Large intestine (tissue), 3 donors: Measurements from ENCODE around the gene TRIM65. TPM values are rescaled to one million over a fixed set of nuclear protein-coding genes. Genes with fewer than 3 reads are reported as not detected.
A peak's percentile ranks its signal among the peaks of the same experiment; 100 is the strongest.

ENCODE experiments used
- DNase-seq, 2 donors: peaks; one replicate each; pipeline versions ENCODE4 v3.0.0 to v3.0.0-alpha.2; 2013
- H3K27ac ChIP-seq: one replicate; pipeline ENCODE4 v1.5.1; 2013; ENCODE audit warnings: low read length
- H3K27me3 ChIP-seq: 2 replicates; pipeline ENCODE4 v1.6.1; 2013; ENCODE audit warnings: low read length; ENCODE audit not compliant: control insufficient read depth, insufficient read depth
- H3K36me3 ChIP-seq: 2 replicates; pipeline ENCODE4 v1.6.1; 2013; ENCODE audit warnings: low read length; ENCODE audit not compliant: control insufficient read depth, insufficient read depth
- H3K4me1 ChIP-seq: one replicate; pipeline ENCODE4 v1.6.1; 2013; ENCODE audit warnings: low read length; ENCODE audit not compliant: control insufficient read depth, insufficient read depth
- H3K4me3 ChIP-seq: one replicate; pipeline ENCODE4 v1.5.1; 2013; ENCODE audit warnings: low read length
- H3K9me3 ChIP-seq: one replicate; pipeline ENCODE4 v1.6.1; 2013; ENCODE audit warnings: mild to moderate bottlenecking, low read depth, low read length, moderate library complexity; ENCODE audit not compliant: control insufficient read depth
- WGBS: methylation state at CpG from one replicate; pipeline ENCODE4 v1.1.5; 2013; ENCODE audit warnings: low lambda C conversion rate; ENCODE audit not compliant: insufficient coverage; 5-methylcytosine and 5-hydroxymethylcytosine counted together
- polyA plus RNA-seq: library from polyadenylated mRNA; unstranded; fragments of 120-200 nt; gene quantifications from one replicate; pipeline ENCODE4 v1.2.1, GENCODE V29; 2013

Gene TRIM65
- polyA plus RNA-seq, 1 donor = 18.7 TPM

GRCh38 chr17:75931062-75931461, 34.3 kb upstream of the TRIM65 start:
- no peak overlapping the region for H3K4me3 ChIP-seq
- DNase-seq = no peak
- no peaks in the 10 kb centered on the region for H3K27me3 ChIP-seq
- WGBS = no CpG with 5 or more reads among the region's 4 CpGs
- no peak overlapping the region for H3K27ac ChIP-seq
- peaks cover 5% of the 10 kb centered on the region for H3K36me3 ChIP-seq
- H3K9me3 ChIP-seq = no peaks in the 10 kb centered on the region
- H3K4me1 ChIP-seq = peaks cover 21% of the 10 kb centered on the region

DNA sequence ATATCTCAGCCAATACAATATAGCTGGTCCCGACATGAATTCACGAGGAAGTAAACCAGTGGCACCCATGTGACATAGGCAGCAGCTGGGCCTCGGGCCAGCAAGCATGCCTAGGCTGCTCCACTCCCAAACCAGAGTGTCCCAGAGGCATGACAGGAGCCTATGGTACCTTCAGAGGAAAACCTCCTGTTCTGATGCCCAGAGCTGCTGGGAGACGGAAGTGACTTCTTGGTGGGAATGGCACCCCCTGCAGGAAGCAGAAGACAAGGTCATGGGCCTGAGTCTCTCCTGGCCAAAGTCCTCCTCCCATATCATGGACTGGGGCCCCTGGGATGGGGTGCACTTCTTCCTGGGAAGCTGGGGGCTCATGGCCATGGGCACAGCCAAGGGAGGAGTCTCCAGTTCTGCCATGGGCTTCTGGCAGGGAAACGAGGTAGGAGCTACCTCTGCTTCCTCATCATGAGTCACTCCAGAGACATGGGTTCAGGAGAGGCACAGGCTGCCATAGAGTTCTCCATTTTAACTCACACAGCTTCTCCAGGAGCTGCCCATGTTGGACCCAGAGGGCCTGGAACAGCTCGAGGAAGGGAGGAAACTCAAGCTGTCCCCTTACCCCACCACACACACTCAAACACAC, 30.7 kb upstream of the TRIM65 start:
- H3K9me3 ChIP-seq = no peaks in the 10 kb centered on the region
- WGBS = no CpG with 5 or more reads among the region's 6 CpGs
- H3K27ac ChIP-seq = peak overlapping the region; percentile 55
- peaks cover 44% of the 10 kb centered on the region for H3K4me1 ChIP-seq
- H3K4me3 ChIP-seq = no peak overlapping the region
- H3K27me3 ChIP-seq = no peaks in the 10 kb centered on the region
- DNase-seq = peak; percentile 67 to 85
- H3K36me3 ChIP-seq = peaks cover 12% of the 10 kb centered on the region

DNA sequence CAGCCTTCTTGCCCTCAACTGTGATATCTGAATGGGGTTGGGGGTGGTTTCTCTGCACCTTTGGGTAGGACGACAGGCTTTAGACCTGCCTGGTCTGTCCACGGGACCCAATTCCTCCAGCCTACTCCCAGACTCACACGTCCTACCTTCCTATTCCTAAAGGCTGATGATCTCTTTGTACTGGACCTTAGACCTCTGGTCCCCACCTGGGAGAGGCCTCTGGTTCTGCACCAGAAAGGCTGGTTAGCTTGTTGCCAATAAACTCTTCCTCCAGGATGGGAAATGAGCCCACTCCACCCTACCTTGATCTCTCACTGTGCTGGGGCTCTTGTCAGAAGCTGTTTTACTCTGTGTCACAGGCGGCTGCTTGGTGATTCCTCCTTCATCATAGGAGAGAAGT, 29.7 kb upstream of the TRIM65 start:
- DNase-seq = peak; percentile 47 to 73
- Histone ChIP-seq H3K27ac (peak overlapping the region; percentile 55), H3K4me3 (no peak overlapping the region), H3K36me3 (peaks cover 16% of the 10 kb centered on the region), H3K4me1 (peaks cover 46% of the 10 kb centered on the region), H3K9me3 (no peaks in the 10 kb centered on the region), H3K27me3 (no peaks in the 10 kb centered on the region)
- no CpG with 5 or more reads among the region's 4 CpGs for WGBS

GRCh38 chr17:75925912-75926311, 29.2 kb upstream of the TRIM65 start:
- no peaks in the 10 kb centered on the region for H3K9me3 ChIP-seq
- H3K27me3 ChIP-seq = no peaks in the 10 kb centered on the region
- peaks cover 46% of the 10 kb centered on the region for H3K4me1 ChIP-seq
- no CpG with 5 or more reads among the region's 15 CpGs for WGBS
- DNase-seq = no peak
- peak overlapping the region; percentile 55 for H3K27ac ChIP-seq
- no peak overlapping the region for H3K4me3 ChIP-seq
- H3K36me3 ChIP-seq = peaks cover 20% of the 10 kb centered on the region

GRCh38 chr17:75925103-75925502, 28.4 kb upstream of the TRIM65 start:
- H3K36me3 ChIP-seq = peaks cover 27% of the 10 kb centered on the region
- no CpG with 5 or more reads among the region's 11 CpGs for WGBS

DNA sequence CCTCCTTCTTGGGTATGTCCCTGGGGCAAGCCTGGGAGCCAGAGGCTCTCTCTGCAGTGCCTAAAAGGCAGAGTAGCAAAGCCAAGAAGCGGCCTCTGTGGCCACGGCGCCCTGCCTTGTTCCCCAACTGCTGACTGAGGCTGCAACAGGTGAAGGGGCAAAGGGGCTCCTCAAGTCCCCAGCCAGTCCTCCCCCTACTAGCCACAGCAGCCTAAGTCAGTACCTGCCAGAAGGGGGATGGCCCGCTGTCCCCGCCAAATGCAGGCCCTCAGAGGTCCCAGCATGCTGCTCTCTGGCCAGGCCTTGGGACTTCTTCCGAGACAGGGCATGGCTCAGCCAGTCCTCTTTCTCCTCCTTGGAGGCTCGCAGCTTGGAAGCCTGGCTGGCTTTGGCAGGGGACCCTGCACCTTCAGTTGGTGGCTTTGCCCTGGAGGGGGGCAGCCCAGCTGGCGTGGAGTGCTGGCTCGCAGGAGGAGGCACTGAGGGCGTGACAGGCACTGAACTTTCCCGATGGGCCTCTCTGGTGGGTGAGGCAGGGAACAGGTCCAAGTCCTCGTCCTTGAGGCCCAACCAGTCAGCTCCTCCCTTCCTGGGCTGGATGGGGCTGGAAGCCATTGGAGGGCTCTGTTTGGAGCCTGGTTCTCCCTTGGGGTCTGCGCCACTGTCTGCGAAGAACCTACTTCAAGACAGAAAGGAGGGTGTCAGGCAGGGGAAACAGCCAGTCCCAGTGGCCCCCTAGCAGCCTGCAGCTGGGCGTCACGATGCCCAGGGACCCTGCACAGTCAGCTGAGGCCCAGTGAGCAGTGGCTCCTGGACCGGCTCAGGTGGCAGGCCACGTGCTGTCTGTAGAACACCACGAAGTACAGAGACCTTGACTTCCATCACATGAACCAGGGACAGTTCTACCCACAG, 26.5 kb upstream of the TRIM65 start:
- H3K27me3 ChIP-seq = no peaks in the 10 kb centered on the region
- H3K36me3 ChIP-seq = peaks cover 37% of the 10 kb centered on the region
- peaks cover 45% of the 10 kb centered on the region for H3K4me1 ChIP-seq
- H3K9me3 ChIP-seq = no peaks in the 10 kb centered on the region
- H3K27ac ChIP-seq = peak overlapping the region; percentile 65
- no CpG with 5 or more reads among the region's 19 CpGs for WGBS
- H3K4me3 ChIP-seq = peak overlapping the region; percentile 25
- peak; percentile 78 to 89 for DNase-seq

More at GRCh38 chr17:75925103-75925502, 28.4 kb upstream of the TRIM65 start:
- Histone ChIP-seq H3K27ac (no peak overlapping the region), H3K4me3 (no peak overlapping the region), H3K9me3 (no peaks in the 10 kb centered on the region), H3K4me1 (peaks cover 46% of the 10 kb centered on the region), H3K27me3 (no peaks in the 10 kb centered on the region)
- no peak for DNase-seq

DNA sequence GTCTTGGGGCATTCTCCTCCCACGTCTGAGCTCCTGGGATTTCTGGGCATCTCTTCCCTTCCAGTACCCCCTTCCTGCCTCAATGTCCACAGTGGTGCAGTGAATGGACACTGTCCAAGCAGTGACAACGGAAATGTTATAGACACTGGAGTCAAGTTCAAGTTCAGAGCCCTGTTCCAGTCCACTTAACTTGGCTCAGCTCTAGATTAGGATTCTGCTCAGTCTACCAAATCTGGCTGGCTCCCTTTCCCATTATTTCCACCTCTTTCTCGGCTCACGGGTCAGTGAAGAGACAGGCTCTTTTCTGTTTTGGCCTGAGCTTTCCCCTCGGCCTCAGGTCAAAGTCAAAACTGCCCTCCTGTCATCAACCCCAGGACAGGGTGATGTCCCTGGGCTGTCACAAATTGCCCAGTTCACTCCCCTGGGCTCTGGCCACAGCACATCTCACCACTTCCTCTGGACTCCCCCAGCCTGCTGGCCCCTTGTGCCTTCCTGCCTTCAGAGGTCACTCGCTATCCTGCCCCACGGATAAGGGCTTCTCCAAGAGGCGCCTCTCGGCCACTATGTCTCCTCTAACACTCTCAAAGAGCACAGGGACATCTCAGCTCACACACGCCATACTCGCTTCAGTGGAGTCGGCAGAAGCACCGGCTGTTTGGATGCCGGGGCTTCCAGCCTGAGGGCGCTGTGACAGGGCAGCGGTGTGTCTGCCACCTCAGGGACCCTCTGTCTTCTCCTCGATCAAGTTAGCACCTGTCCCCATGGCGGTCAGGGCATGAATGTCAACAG, 25.6 kb upstream of the TRIM65 start:
- Histone ChIP-seq H3K27me3 (no peaks in the 10 kb centered on the region), H3K4me1 (peaks cover 36% of the 10 kb centered on the region), H3K9me3 (no peaks in the 10 kb centered on the region), H3K27ac (peak overlapping the region; percentile 65), H3K4me3 (peak overlapping the region; percentile 25), H3K36me3 (peaks cover 45% of the 10 kb centered on the region)
- DNase-seq = no peak
- WGBS = 92% methylated on average over 2 of the region's 18 CpGs

DNA sequence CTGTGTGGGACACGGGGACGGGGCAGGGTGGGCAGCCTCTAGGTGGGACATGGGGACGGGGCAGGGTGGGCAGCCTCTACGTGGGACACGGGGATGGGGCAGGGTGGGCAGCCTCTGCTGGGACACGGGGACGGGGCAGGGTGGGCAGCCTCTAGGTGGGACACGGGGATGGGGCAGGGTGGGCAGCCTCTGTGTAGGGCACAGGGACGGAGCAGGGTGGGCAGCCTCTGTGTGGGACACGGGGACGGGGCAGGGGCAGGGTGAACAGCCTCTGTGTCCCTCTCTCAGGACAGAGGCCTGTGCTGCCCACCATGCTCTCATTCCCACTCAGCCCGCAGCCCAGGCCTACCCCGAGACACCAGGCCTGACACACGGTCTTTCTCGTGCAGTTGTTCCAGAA, 24.8 kb upstream of the TRIM65 start:
- Histone ChIP-seq H3K4me3 (no peak overlapping the region), H3K27me3 (no peaks in the 10 kb centered on the region), H3K9me3 (no peaks in the 10 kb centered on the region), H3K4me1 (peaks cover 29% of the 10 kb centered on the region), H3K27ac (no peak overlapping the region), H3K36me3 (peaks cover 45% of the 10 kb centered on the region)
- DNase-seq = no peak
- WGBS = no CpG with 5 or more reads among the region's 15 CpGs

DNA sequence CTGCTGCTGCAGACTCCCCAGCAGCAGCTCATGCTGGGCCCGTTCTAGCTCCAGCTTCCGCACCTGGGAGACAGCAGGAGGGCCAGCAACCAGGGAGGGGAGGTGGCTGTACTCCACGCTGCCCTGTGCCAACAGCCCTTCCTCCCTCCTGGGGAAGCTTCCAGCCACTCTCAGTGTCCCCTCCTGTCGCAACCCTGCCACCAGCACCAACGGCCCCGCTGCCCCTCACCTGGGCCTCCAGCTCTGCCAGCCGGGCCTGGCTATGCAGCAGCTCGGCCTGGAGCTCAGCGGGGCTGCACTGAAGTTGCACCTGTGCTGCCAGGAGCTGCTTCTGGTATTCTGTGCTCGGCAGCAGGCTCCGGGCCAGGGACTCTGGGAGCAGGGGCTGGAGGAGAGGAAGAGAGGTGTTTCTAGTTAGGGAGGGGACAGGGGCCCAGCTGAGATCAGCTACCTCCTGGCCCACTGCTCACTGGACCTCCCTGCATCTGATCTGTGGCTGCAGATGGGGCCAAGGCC, 23.4 kb upstream of the TRIM65 start:
- WGBS = no CpG with 5 or more reads among the region's 11 CpGs

GRCh38 chr17:75919611-75920010, 22.9 kb upstream of the TRIM65 start:
- peaks cover 46% of the 10 kb centered on the region for H3K36me3 ChIP-seq
- no peaks in the 10 kb centered on the region for H3K9me3 ChIP-seq
- H3K27me3 ChIP-seq = no peaks in the 10 kb centered on the region
- no peak overlapping the region for H3K27ac ChIP-seq
- no peak for DNase-seq
- H3K4me1 ChIP-seq = peaks cover 18% of the 10 kb centered on the region
- no peak overlapping the region for H3K4me3 ChIP-seq
- WGBS = no CpG with 5 or more reads among the region's 22 CpGs

More for the DNA sequence above, 23.4 kb upstream of the TRIM65 start:
- Histone ChIP-seq H3K27ac (no peak overlapping the region), H3K9me3 (no peaks in the 10 kb centered on the region), H3K4me3 (no peak overlapping the region), H3K27me3 (no peaks in the 10 kb centered on the region), H3K36me3 (peaks cover 42% of the 10 kb centered on the region), H3K4me1 (peaks cover 18% of the 10 kb centered on the region)
- DNase-seq = no peak
